ENCODE results near the gene SPATA31E1. TPM values are rescaled to one million over a fixed set of nuclear protein-coding genes. Genes with fewer than 3 reads are reported as not detected.

The SPATA31E1 gene
- total and polyA plus RNA-seq, 2 donors (not counting 1 experiment from before 2014, with no cell fraction given), result not detected

DNA sequence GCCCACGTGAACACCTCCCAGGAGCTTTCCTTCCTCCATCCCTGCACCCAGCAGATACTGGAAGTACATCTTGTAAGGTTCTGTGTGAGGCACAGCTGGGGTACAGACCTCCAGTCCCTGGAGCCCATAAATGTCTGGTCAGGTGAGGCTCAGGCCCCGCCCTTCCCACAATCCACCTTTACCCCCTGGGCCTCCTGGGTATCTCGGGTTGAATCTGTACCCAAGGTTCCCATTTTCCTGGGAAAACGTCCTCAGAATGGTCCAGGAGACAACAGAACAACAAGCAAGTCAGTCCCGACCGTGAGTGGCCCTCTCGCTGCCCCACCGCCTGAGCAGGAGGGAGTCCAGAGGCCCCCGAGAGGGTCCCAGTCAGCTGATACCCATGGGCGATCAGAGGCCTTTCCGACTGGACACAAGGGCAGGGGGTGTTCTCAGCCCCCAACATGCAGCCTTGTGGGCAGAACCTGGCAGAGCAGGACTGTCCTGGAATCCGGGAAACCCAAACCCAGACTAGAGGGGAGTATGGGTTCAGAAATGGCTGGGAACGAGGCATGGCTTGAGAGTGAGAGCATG is 4.3 kb downstream of the SPATA31E1 start:
- Mint-ChIP-seq H3K4me1 (no peaks in the 10 kb centered on the region), H3K9me3 (ENCODE audit: insufficient read depth) (no peaks in the 10 kb centered on the region), H3K4me3 (no peak overlapping the region), H3K27me3 (no peaks in the 10 kb centered on the region), H3K27ac (no peak overlapping the region)
- Histone ChIP-seq H3K9ac (ENCODE audit: low read length) (no peak overlapping the region), H3K9me3 (ENCODE audit: control extremely low read depth in 1 of 3, control insufficient read depth in 2 of 3, insufficient read depth in 1 of 3, low read length in 2 of 3) (no peaks in the 10 kb centered on the region), H2AFZ (ENCODE audit: insufficient read depth, low read depth, low read length, poor library complexity, severe bottlenecking) (no peak overlapping the region), H3K79me2 (ENCODE audit: control insufficient read depth, insufficient read depth, low read length) (no peaks in the 10 kb centered on the region), H3K4me1 (ENCODE audit: control insufficient read depth in 2 of 2, insufficient read depth in 2 of 2, low read length in 2 of 2) (no peaks in the 10 kb centered on the region), H3K27me3 (replicated peaks in 1 of 4; ENCODE audit: control extremely low read depth in 1 of 4, control insufficient read depth in 3 of 4, insufficient read depth in 4 of 4, low read length in 3 of 4) (no peaks in the 10 kb centered on the region), H3K4me3 (ENCODE audit: control extremely low read depth in 1 of 5, extremely low read depth in 1 of 5, insufficient read depth in 1 of 5, low read depth in 2 of 5, low read length in 4 of 5) (no peak overlapping the region), H4K20me1 (ENCODE audit: control insufficient read depth, insufficient read depth, low read length, poor library complexity, severe bottlenecking) (no peaks in the 10 kb centered on the region), H3K4me2 (replicated peaks; ENCODE audit: low read depth, low read length, poor library complexity, severe bottlenecking) (no peak overlapping the region), H3K27ac (ENCODE audit: low read length in 2 of 2) (no peak overlapping the region), H3K36me3 (replicated peaks in 1 of 2; ENCODE audit: control extremely low read depth in 1 of 2, control insufficient read depth in 1 of 2, extremely low read depth in 1 of 2, insufficient read depth in 2 of 2, low read length in 1 of 2) (no peaks in the 10 kb centered on the region)
- TF ChIP-seq EZH2 (IDR thresholded peaks at IDR 0.05; ENCODE audit: borderline replicate concordance, insufficient read depth, low read depth, low read length, poor library complexity, severe bottlenecking) (no peak), CTCF (IDR thresholded peaks at IDR 0.05) (no peak)
- DNase-seq (no peak), ATAC-seq (ENCODE audit: low read depth) (no peak)
- ChIA-PET POLR2A (no interaction called here), CTCF (no interaction called here)
- 79% methylated on average over 13 of the region's 13 CpGs for WGBS (ENCODE audit: insufficient coverage)
- intact Hi-C loops (cut with micrococcal nuclease), result no loop called here

GRCh38 chr9:87887661-87888480 is 5.2 kb downstream of the SPATA31E1 start:
- Histone ChIP-seq H3K27ac (ENCODE audit: low read length in 2 of 2) (no peak overlapping the region), H2AFZ (ENCODE audit: insufficient read depth, low read depth, low read length, poor library complexity, severe bottlenecking) (no peak overlapping the region), H3K9me3 (ENCODE audit: control extremely low read depth in 1 of 3, control insufficient read depth in 2 of 3, insufficient read depth in 1 of 3, low read length in 2 of 3) (no peaks in the 10 kb centered on the region), H3K36me3 (replicated peaks in 1 of 2; ENCODE audit: control extremely low read depth in 1 of 2, control insufficient read depth in 1 of 2, extremely low read depth in 1 of 2, insufficient read depth in 2 of 2, low read length in 1 of 2) (no peaks in the 10 kb centered on the region), H3K9ac (ENCODE audit: low read length) (no peak overlapping the region), H4K20me1 (ENCODE audit: control insufficient read depth, insufficient read depth, low read length, poor library complexity, severe bottlenecking) (no peaks in the 10 kb centered on the region), H3K27me3 (replicated peaks in 1 of 4; ENCODE audit: control extremely low read depth in 1 of 4, control insufficient read depth in 3 of 4, insufficient read depth in 4 of 4, low read length in 3 of 4) (no peaks in the 10 kb centered on the region), H3K4me1 (ENCODE audit: control insufficient read depth in 2 of 2, insufficient read depth in 2 of 2, low read length in 2 of 2) (no peaks in the 10 kb centered on the region), H3K4me3 (ENCODE audit: control extremely low read depth in 1 of 5, extremely low read depth in 1 of 5, insufficient read depth in 1 of 5, low read depth in 2 of 5, low read length in 4 of 5) (no peak overlapping the region), H3K79me2 (ENCODE audit: control insufficient read depth, insufficient read depth, low read length) (no peaks in the 10 kb centered on the region), H3K4me2 (replicated peaks; ENCODE audit: low read depth, low read length, poor library complexity, severe bottlenecking) (no peak overlapping the region)
- no peak for ATAC-seq (ENCODE audit: low read depth)
- H3K4me1 Mint-ChIP-seq, result no peaks in the 10 kb centered on the region
- H3K9me3 Mint-ChIP-seq (ENCODE audit: insufficient read depth), result no peaks in the 10 kb centered on the region
- CTCF ChIA-PET, result no interaction called here
- TF ChIP-seq CTCF (IDR thresholded peaks at IDR 0.05) (no peak), EZH2 (IDR thresholded peaks at IDR 0.05; ENCODE audit: borderline replicate concordance, insufficient read depth, low read depth, low read length, poor library complexity, severe bottlenecking) (no peak)
- POLR2A ChIA-PET, result no interaction called here
- no peaks in the 10 kb centered on the region for H3K27me3 Mint-ChIP-seq
- no peak overlapping the region for H3K27ac Mint-ChIP-seq
- intact Hi-C loops (cut with micrococcal nuclease), result no loop called here
- no peak overlapping the region for H3K4me3 Mint-ChIP-seq
- DNase-seq, result no peak
- 93% methylated on average over 11 of the region's 13 CpGs for WGBS (ENCODE audit: insufficient coverage)

Measured in B cell (primary cell).